HepG2 (cell line): ENCODE results near the gene TEX30. TPM values are rescaled to one million over a fixed set of nuclear protein-coding genes. Genes with fewer than 3 reads are reported as not detected.

ENCODE experiments used
- AGO2 ChIP-seq: fragments of 200-400 bp; formaldehyde crosslinking; optimal IDR thresholded peaks from 2 replicates; pipeline ENCODE3; 2017; ENCODE audit warnings: mild to moderate bottlenecking, low read depth, low read length, moderate library complexity
- DMAP1 ChIP-seq: IDR thresholded peaks from 2 replicates; pipeline ENCODE4 v1.6.1; 2016
- DR1 ChIP-seq: sonication (generic); formaldehyde crosslinking; IDR thresholded peaks from 2 replicates; pipeline ENCODE4 v1.8.0; 2021; ENCODE audit warnings: mild to moderate bottlenecking, missing genetic modification reagents, inconsistent platforms
- FOXJ3 ChIP-seq: sonication (generic); formaldehyde crosslinking; IDR thresholded peaks from 2 replicates; pipeline ENCODE4 v1.4.0; 2020; ENCODE audit warnings: missing genetic modification reagents, mild to moderate bottlenecking, borderline replicate concordance
- GATAD1 ChIP-seq: IDR thresholded peaks from 2 replicates; pipeline ENCODE4 v1.6.1; 2016; ENCODE audit warnings: missing genetic modification reagents, missing compliant biosample characterization
- HOXD1 ChIP-seq: sonication (generic); formaldehyde crosslinking; IDR thresholded peaks from 2 replicates; pipeline ENCODE4 v1.5.0; 2020; ENCODE audit warnings: missing genetic modification reagents
- KLF12 ChIP-seq: sonication (generic); formaldehyde crosslinking; IDR thresholded peaks from 2 replicates; pipeline ENCODE4 v1.4.0; 2020; ENCODE audit warnings: missing genetic modification reagents, borderline replicate concordance
- KLF16 ChIP-seq, 2 experiments: sonication (generic) in 1 of 2; formaldehyde crosslinking in 1 of 2; IDR thresholded peaks; 2 replicates each; pipeline versions ENCODE4 v1.6.1 to v1.8.0; 2016 to 2023; ENCODE audit warnings: missing genetic modification reagents in 2 of 2, missing compliant biosample characterization in 1 of 2
- MEF2D ChIP-seq: sonication (generic); formaldehyde crosslinking; IDR thresholded peaks from 2 replicates; pipeline ENCODE4 v1.5.1; 2020; ENCODE audit warnings: mild to moderate bottlenecking, missing genetic modification reagents
- MEIS1 ChIP-seq: sonication (generic); formaldehyde crosslinking; IDR thresholded peaks from 2 replicates; pipeline ENCODE4 v1.9.0; 2021; ENCODE audit warnings: mild to moderate bottlenecking, missing genetic modification reagents, moderate library complexity, borderline replicate concordance
- NFIB ChIP-seq: sonication (generic); formaldehyde crosslinking; IDR thresholded peaks from 2 replicates; pipeline ENCODE4 v1.9.0; 2021; ENCODE audit warnings: missing genetic modification reagents, mild to moderate bottlenecking, borderline replicate concordance
- PCBP2 ChIP-seq: fragments of 200-400 bp; formaldehyde crosslinking; optimal IDR thresholded peaks from 2 replicates; pipeline ENCODE3; 2018; ENCODE audit warnings: low read length, low read depth; ENCODE audit not compliant: poor library complexity, severe bottlenecking
- PRMT3 ChIP-seq: sonication (generic); formaldehyde crosslinking; IDR thresholded peaks from 2 replicates; pipeline ENCODE4 v1.8.1; 2022; ENCODE audit warnings: low read depth, mild to moderate bottlenecking, moderate library complexity, missing genetic modification reagents, borderline replicate concordance
- REPIN1 ChIP-seq: sonication (generic); formaldehyde crosslinking; IDR thresholded peaks from 2 replicates; pipeline ENCODE4 v1.8.0; 2022; ENCODE audit warnings: missing genetic modification reagents, low read depth, mild to moderate bottlenecking, borderline replicate concordance
- SAFB2 ChIP-seq: sonication (generic); formaldehyde crosslinking; IDR thresholded peaks from 2 replicates; pipeline ENCODE4 v1.5.1; 2020; ENCODE audit warnings: missing genetic modification reagents, low read depth, mild to moderate bottlenecking, borderline replicate concordance
- SMYD3 ChIP-seq: sonication (generic); formaldehyde crosslinking; IDR thresholded peaks from 2 replicates; pipeline ENCODE4 v1.8.1; 2023; ENCODE audit warnings: mild to moderate bottlenecking, missing genetic modification reagents
- TAF15 ChIP-seq: fragments of 200-400 bp; formaldehyde crosslinking; IDR thresholded peaks from one replicate; pipeline ENCODE4 v1.6.1; 2018; ENCODE audit warnings: mild to moderate bottlenecking, low read depth, low read length; ENCODE audit not compliant: poor library complexity, severe bottlenecking
- U2AF1 ChIP-seq: fragments of 200-400 bp; formaldehyde crosslinking; optimal IDR thresholded peaks from 2 replicates; pipeline ENCODE3; 2017; ENCODE audit warnings: mild to moderate bottlenecking, low read depth, low read length
- ZBTB21 ChIP-seq: sonication (generic); formaldehyde crosslinking; IDR thresholded peaks from 2 replicates; pipeline ENCODE4 v1.4.0; 2020; ENCODE audit warnings: missing genetic modification reagents
- ZBTB25 ChIP-seq: IDR thresholded peaks from 2 replicates; pipeline ENCODE4 v1.6.1; 2018; ENCODE audit warnings: missing genetic modification reagents
- ZBTB38 ChIP-seq: sonication (generic); formaldehyde crosslinking; IDR thresholded peaks from 2 replicates; pipeline ENCODE4 v1.5.1; 2020; ENCODE audit warnings: mild to moderate bottlenecking, missing genetic modification reagents
- ZNF253 ChIP-seq: sonication (generic); formaldehyde crosslinking; IDR thresholded peaks from 2 replicates; pipeline ENCODE4 v1.8.0; 2022; ENCODE audit warnings: mild to moderate bottlenecking, missing genetic modification reagents, borderline replicate concordance
- ZNF33A ChIP-seq: sonication (generic); formaldehyde crosslinking; IDR thresholded peaks from 2 replicates; pipeline ENCODE4 v1.5.1; 2020; ENCODE audit warnings: missing genetic modification reagents, mild to moderate bottlenecking, moderate library complexity, borderline replicate concordance
- ZNF34 ChIP-seq: sonication (generic); formaldehyde crosslinking; IDR thresholded peaks from 2 replicates; pipeline ENCODE4 v1.4.0; 2020; ENCODE audit warnings: mild to moderate bottlenecking, missing genetic modification reagents, borderline replicate concordance
- ZNF777 ChIP-seq: sonication (generic); formaldehyde crosslinking; IDR thresholded peaks from 2 replicates; pipeline ENCODE4 v1.4.0; 2020; ENCODE audit warnings: missing genetic modification reagents
- polyA plus RNA-seq, 8 experiments: library from polyadenylated mRNA; depleted of rRNA in 3 of 8; stranded (reverse) in 7 of 8; unstranded in 1 of 8; fragments of >200 nt; fragmentation: Illumina TruSeq in 4 of 8; extraction: Trizol in 4 of 8; gene quantifications; 2 replicates each; pipeline versions ENCODE4 v1.2.1 to v1.2.3, GENCODE V29; 2011 to 2016; ENCODE audit warnings: low read depth in 4 of 8, missing spikeins in 1 of 8, mixed read lengths in 1 of 8; ENCODE audit not compliant: insufficient read depth in 1 of 8
- total RNA-seq, 5 experiments: library from RNA; depleted of rRNA; stranded (reverse); fragments of >200 nt; fragmentation: Illumina TruSeq; extraction: Trizol; gene quantifications; 2 replicates each; pipeline ENCODE4 v1.2.3, GENCODE V29; 2016; ENCODE audit warnings: low read depth in 1 of 5
- TF ChIP-seq, protein P1 (sequence below): sonication (generic); formaldehyde crosslinking; IDR thresholded peaks from 2 replicates; pipeline ENCODE4 v1.4.0; 2020; ENCODE audit warnings: mild to moderate bottlenecking, missing genetic modification reagents
- TF ChIP-seq, protein P2 (sequence below): sonication (generic); formaldehyde crosslinking; IDR thresholded peaks from 2 replicates; pipeline ENCODE4 v1.8.1; 2023; ENCODE audit warnings: mild to moderate bottlenecking, missing genetic modification reagents

The TEX30 gene
- total and polyA plus RNA-seq, 2 of the 13 experiments (the other 11 are each of a cell fraction or from before 2014, with no cell fraction given) = 0.60 to 1.2 TPM

GRCh38 chr13:102799426-102800144 lies 26.0 kb upstream of the TEX30 start (continued):
- TF ChIP-seq, protein P1, sequence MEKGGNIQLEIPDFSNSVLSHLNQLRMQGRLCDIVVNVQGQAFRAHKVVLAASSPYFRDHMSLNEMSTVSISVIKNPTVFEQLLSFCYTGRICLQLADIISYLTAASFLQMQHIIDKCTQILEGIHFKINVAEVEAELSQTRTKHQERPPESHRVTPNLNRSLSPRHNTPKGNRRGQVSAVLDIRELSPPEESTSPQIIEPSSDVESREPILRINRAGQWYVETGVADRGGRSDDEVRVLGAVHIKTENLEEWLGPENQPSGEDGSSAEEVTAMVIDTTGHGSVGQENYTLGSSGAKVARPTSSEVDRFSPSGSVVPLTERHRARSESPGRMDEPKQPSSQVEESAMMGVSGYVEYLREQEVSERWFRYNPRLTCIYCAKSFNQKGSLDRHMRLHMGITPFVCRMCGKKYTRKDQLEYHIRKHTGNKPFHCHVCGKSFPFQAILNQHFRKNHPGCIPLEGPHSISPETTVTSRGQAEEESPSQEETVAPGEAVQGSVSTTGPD (CRISPR knock-in tag) = no peak
- no peak for TF ChIP-seq DMAP1 (CRISPR knock-in tag)
- TF ChIP-seq KLF12 = no peak
- no peak for TF ChIP-seq ZBTB38 (CRISPR knock-in tag)
- TF ChIP-seq KLF16 (CRISPR knock-in tag; IDR thresholded peaks at IDR 0.05) = no peak
- TF ChIP-seq ZNF253 (CRISPR knock-in tag) = no peak
- TF ChIP-seq MEF2D (CRISPR knock-in tag) = no peak
- no peak for TF ChIP-seq NFIB (CRISPR knock-in tag)
- TF ChIP-seq PRMT3 (CRISPR knock-in tag) = no peak
- TF ChIP-seq MEIS1 = no peak
- no peak for TF ChIP-seq AGO2
- TF ChIP-seq GATAD1 = no peak
- TF ChIP-seq DR1 = 0 out of 2 replicates have a peak, but pooled peaks have one; percentile 10
- TF ChIP-seq REPIN1 (CRISPR knock-in tag) = no peak
- TF ChIP-seq ZNF777 (CRISPR knock-in tag) = peak; percentile 85
- no peak for TF ChIP-seq SMYD3 (CRISPR knock-in tag)
- no peak for TF ChIP-seq FOXJ3 (CRISPR knock-in tag)
- no peak for TF ChIP-seq TAF15
- TF ChIP-seq ZBTB21 (CRISPR knock-in tag) = no peak
- TF ChIP-seq U2AF1 = no peak
- TF ChIP-seq HOXD1 (CRISPR knock-in tag) = peak; percentile 16; the same call in 1 of the 2 replicates
- TF ChIP-seq SAFB2 = no peak
- TF ChIP-seq ZBTB25 (CRISPR knock-in tag) = no peak
- no peak for TF ChIP-seq ZNF33A
- TF ChIP-seq, protein P2, sequence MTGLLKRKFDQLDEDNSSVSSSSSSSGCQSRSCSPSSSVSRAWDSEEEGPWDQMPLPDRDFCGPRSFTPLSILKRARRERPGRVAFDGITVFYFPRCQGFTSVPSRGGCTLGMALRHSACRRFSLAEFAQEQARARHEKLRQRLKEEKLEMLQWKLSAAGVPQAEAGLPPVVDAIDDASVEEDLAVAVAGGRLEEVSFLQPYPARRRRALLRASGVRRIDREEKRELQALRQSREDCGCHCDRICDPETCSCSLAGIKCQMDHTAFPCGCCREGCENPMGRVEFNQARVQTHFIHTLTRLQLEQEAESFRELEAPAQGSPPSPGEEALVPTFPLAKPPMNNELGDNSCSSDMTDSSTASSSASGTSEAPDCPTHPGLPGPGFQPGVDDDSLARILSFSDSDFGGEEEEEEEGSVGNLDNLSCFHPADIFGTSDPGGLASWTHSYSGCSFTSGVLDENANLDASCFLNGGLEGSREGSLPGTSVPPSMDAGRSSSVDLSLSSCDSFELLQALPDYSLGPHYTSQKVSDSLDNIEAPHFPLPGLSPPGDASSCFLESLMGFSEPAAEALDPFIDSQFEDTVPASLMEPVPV (CRISPR knock-in tag) = no peak; the same call in 1 of the 2 replicates
- TF ChIP-seq PCBP2 = no peak
- no peak for TF ChIP-seq ZNF34 (CRISPR knock-in tag)
